ENCODE results near the gene CANX. TPM values are rescaled to one million over a fixed set of nuclear protein-coding genes. Genes with fewer than 3 reads are reported as not detected.
A peak's percentile ranks its signal among the peaks of the same experiment; 100 is the strongest.
"Not testable (repeated sequence)": the region's sequence is repeated elsewhere in the genome, so short reads cannot be mapped to it uniquely, and the experiment has no call there.

Gene CANX
- total RNA-seq, 1 experiment from 2014 or later: 1,325 TPM

- no peaks in the 10 kb centered on the region for H3K27me3 ChIP-seq
- H3K36me3 ChIP-seq: peaks cover 61% of the 10 kb centered on the region
- peak; percentile 53 for DNase-seq
- peak overlapping the region; percentile 75 for H3K4me3 ChIP-seq
- H3K9me3 ChIP-seq: no peaks in the 10 kb centered on the region
These were observed 34.4 kb downstream of the CANX start for GRCh38 chr5:179732918-179733771.

GRCh38 chr5:179733772-179734126, 35.0 kb downstream of the CANX start:
- H3K36me3 ChIP-seq: peaks cover 60% of the 10 kb centered on the region
- H3K27me3 ChIP-seq: no peaks in the 10 kb centered on the region
- no peak for DNase-seq
- peak overlapping the region; percentile 75 for H3K4me3 ChIP-seq
- H3K9me3 ChIP-seq: no peaks in the 10 kb centered on the region

GRCh38 chr5:179734536-179735164, 35.9 kb downstream of the CANX start:
- H3K9me3 ChIP-seq: no peaks in the 10 kb centered on the region
- peaks cover 55% of the 10 kb centered on the region for H3K36me3 ChIP-seq
- no peak for DNase-seq
- no peaks in the 10 kb centered on the region for H3K27me3 ChIP-seq
- peak overlapping the region; percentile 75 for H3K4me3 ChIP-seq

- Histone ChIP-seq H3K36me3 (peaks cover 46% of the 10 kb centered on the region), H3K27me3 (no peaks in the 10 kb centered on the region), H3K9me3 (no peaks in the 10 kb centered on the region), H3K4me3 (no peak overlapping the region)
- DNase-seq: no peak
These were observed 40.0 kb downstream of the CANX start for GRCh38 chr5:179738742-179739141.

- not testable (repeated sequence) for H3K4me3 ChIP-seq, H3K9me3 ChIP-seq, DNase-seq, H3K27me3 ChIP-seq
- peaks cover 27% of the 10 kb centered on the region for H3K36me3 ChIP-seq
These were observed 45.3 kb downstream of the CANX start for GRCh38 chr5:179744106-179744505.

GRCh38 chr5:179746872-179747271, 48.1 kb downstream of the CANX start:
- Histone ChIP-seq H3K4me3 (no peak overlapping the region), H3K36me3 (peaks cover 18% of the 10 kb centered on the region), H3K9me3 (no peaks in the 10 kb centered on the region), H3K27me3 (no peaks in the 10 kb centered on the region)
- DNase-seq: no peak

- Histone ChIP-seq H3K9me3 (no peaks in the 10 kb centered on the region), H3K4me3 (no peak overlapping the region), H3K27me3 (no peaks in the 10 kb centered on the region), H3K36me3 (peaks cover 18% of the 10 kb centered on the region)
- DNase-seq: no peak
These were observed 49.0 kb downstream of the CANX start for GRCh38 chr5:179747811-179748210.

- peaks cover 20% of the 10 kb centered on the region for H3K36me3 ChIP-seq
- H3K4me3 ChIP-seq: no peak overlapping the region
- no peaks in the 10 kb centered on the region for H3K27me3 ChIP-seq
- H3K9me3 ChIP-seq: no peaks in the 10 kb centered on the region
- no peak for DNase-seq
These were observed 51.2 kb downstream of the CANX start for GRCh38 chr5:179749857-179750508.

- no peak for DNase-seq
- H3K9me3 ChIP-seq: no peaks in the 10 kb centered on the region
- peaks cover 6% of the 10 kb centered on the region for H3K36me3 ChIP-seq
- H3K4me3 ChIP-seq: no peak overlapping the region
- no peaks in the 10 kb centered on the region for H3K27me3 ChIP-seq
These were observed 55.2 kb downstream of the CANX start for GRCh38 chr5:179753971-179754370.

- no peaks in the 10 kb centered on the region for H3K27me3 ChIP-seq
- DNase-seq: no peak
- H3K4me3 ChIP-seq: no peak overlapping the region
- peaks cover 6% of the 10 kb centered on the region for H3K36me3 ChIP-seq
- no peaks in the 10 kb centered on the region for H3K9me3 ChIP-seq
These were observed 56.3 kb downstream of the CANX start for GRCh38 chr5:179755022-179755421.

GRCh38 chr5:179758955-179759354, 60.2 kb downstream of the CANX start:
- peaks cover under 1% of the 10 kb centered on the region for H3K36me3 ChIP-seq
- no peaks in the 10 kb centered on the region for H3K9me3 ChIP-seq
- no peak overlapping the region for H3K4me3 ChIP-seq
- no peak for DNase-seq
- H3K27me3 ChIP-seq: no peaks in the 10 kb centered on the region

- Histone ChIP-seq H3K36me3 (peaks cover 4% of the 10 kb centered on the region), H3K9me3 (no peaks in the 10 kb centered on the region), H3K4me3 (no peak overlapping the region), H3K27me3 (no peaks in the 10 kb centered on the region)
- peak; percentile 10 for DNase-seq
These were observed 61.1 kb downstream of the CANX start for GRCh38 chr5:179759581-179760551.

- no peaks in the 10 kb centered on the region for H3K9me3 ChIP-seq
These were observed 63.5 kb downstream of the CANX start for GRCh38 chr5:179762079-179762780.

GRCh38 chr5:179762781-179763176, 64.0 kb downstream of the CANX start:
- Histone ChIP-seq H3K4me3 (no peak overlapping the region), H3K27me3 (no peaks in the 10 kb centered on the region), H3K9me3 (no peaks in the 10 kb centered on the region), H3K36me3 (peaks cover 25% of the 10 kb centered on the region)
- no peak for DNase-seq

More at GRCh38 chr5:179762079-179762780, 63.5 kb downstream of the CANX start:
- H3K27me3 ChIP-seq: no peaks in the 10 kb centered on the region
- no peak overlapping the region for H3K4me3 ChIP-seq
- H3K36me3 ChIP-seq: peaks cover 20% of the 10 kb centered on the region
- peak; percentile 38 for DNase-seq

GRCh38 chr5:179763215-179763945, 64.6 kb downstream of the CANX start:
- no peaks in the 10 kb centered on the region for H3K27me3 ChIP-seq
- DNase-seq: peak; percentile 71
- H3K36me3 ChIP-seq: peaks cover 30% of the 10 kb centered on the region
- H3K4me3 ChIP-seq: no peak overlapping the region
- H3K9me3 ChIP-seq: no peaks in the 10 kb centered on the region
